Glutamatergic neuron (in vitro differentiated cells): ENCODE results near the gene ING1. TPM values are rescaled to one million over a fixed set of nuclear protein-coding genes. Genes with fewer than 3 reads are reported as not detected.
"Not testable (repeated sequence)": the region's sequence is repeated elsewhere in the genome, so short reads cannot be mapped to it uniquely, and the experiment has no call there.

ENCODE experiments used
- DNase-seq: peaks from one replicate; pipeline ENCODE4 v3.0.0; 2022
- H3K27ac Mint-ChIP-seq: one replicate; pipeline ENCODE4 v1.8.0; 2020; ENCODE audit warnings: mild to moderate bottlenecking, mixed read lengths, inconsistent platforms; ENCODE audit not compliant: unreplicated experiment
- H3K27me3 Mint-ChIP-seq: one replicate; pipeline ENCODE4 v1.8.0; 2020; ENCODE audit warnings: mild to moderate bottlenecking, moderate library complexity, mixed read lengths, inconsistent platforms; ENCODE audit not compliant: unreplicated experiment
- H3K36me3 Mint-ChIP-seq: one replicate; pipeline ENCODE4 v1.8.0; 2020; ENCODE audit warnings: mild to moderate bottlenecking, mixed read lengths, inconsistent platforms; ENCODE audit not compliant: unreplicated experiment
- H3K4me1 Mint-ChIP-seq: one replicate; pipeline ENCODE4 v1.8.0; 2020; ENCODE audit warnings: mild to moderate bottlenecking, low read depth, mixed read lengths, inconsistent platforms; ENCODE audit not compliant: unreplicated experiment
- H3K4me3 Mint-ChIP-seq: one replicate; pipeline ENCODE4 v1.8.0; 2020; ENCODE audit warnings: mild to moderate bottlenecking, mixed read lengths, inconsistent platforms; ENCODE audit not compliant: unreplicated experiment
- H3K9me3 Mint-ChIP-seq: one replicate; pipeline ENCODE4 v1.8.0; 2020; ENCODE audit warnings: mild to moderate bottlenecking, moderate library complexity, mixed read lengths, inconsistent platforms; ENCODE audit not compliant: unreplicated experiment
- CTCF ChIP-seq: fragments of 200-600 bp; sonication (generic); IDR thresholded peaks from one replicate; pipeline ENCODE4 v1.5.0; 2021; ENCODE audit not compliant: partially characterized antibody, unreplicated experiment
- total RNA-seq: library from RNA; stranded (reverse); fragmentation: NEBNext Ultra II Directional; extraction: Animal tissue kit (Norgen Biotek cat#: 25700); gene quantifications from one replicate; pipeline ENCODE4 v1.2.1, GENCODE V29; 2021; ENCODE audit not compliant: unreplicated experiment

Gene ING1
- total RNA-seq, 1 donor from 2014 or later = 19.1 TPM

- H3K4me1 Mint-ChIP-seq = no peaks in the 10 kb centered on the region
- H3K27ac Mint-ChIP-seq = no peak overlapping the region
- TF ChIP-seq CTCF = no peak
- H3K27me3 Mint-ChIP-seq = no peaks in the 10 kb centered on the region
- H3K9me3 Mint-ChIP-seq = no peaks in the 10 kb centered on the region
- no peaks in the 10 kb centered on the region for H3K36me3 Mint-ChIP-seq
- no peak for DNase-seq
- H3K4me3 Mint-ChIP-seq = no peak overlapping the region
Measured at GRCh38 chr13:110690516-110690915, 23.0 kb upstream of the ING1 start.

- H3K27ac Mint-ChIP-seq, H3K27me3 Mint-ChIP-seq, H3K36me3 Mint-ChIP-seq, H3K9me3 Mint-ChIP-seq, H3K4me3 Mint-ChIP-seq, DNase-seq, H3K4me1 Mint-ChIP-seq: not testable (repeated sequence)
Measured at GRCh38 chr13:110695774-110696173, 17.7 kb upstream of the ING1 start.

GRCh38 chr13:110696776-110697175 is 16.7 kb upstream of the ING1 start:
- Mint-ChIP-seq H3K27me3 (peaks cover 2% of the 10 kb centered on the region), H3K27ac (no peak overlapping the region), H3K9me3 (peaks cover 2% of the 10 kb centered on the region), H3K4me1 (peaks cover 2% of the 10 kb centered on the region), H3K36me3 (no peaks in the 10 kb centered on the region), H3K4me3 (no peak overlapping the region)
- DNase-seq = no peak
- TF ChIP-seq CTCF = no peak

- no peak for DNase-seq
- H3K9me3 Mint-ChIP-seq = peaks cover 2% of the 10 kb centered on the region
- no peak overlapping the region for H3K4me3 Mint-ChIP-seq
- peaks cover 2% of the 10 kb centered on the region for H3K27me3 Mint-ChIP-seq
- H3K4me1 Mint-ChIP-seq = peaks cover 7% of the 10 kb centered on the region
- TF ChIP-seq CTCF = no peak
- H3K36me3 Mint-ChIP-seq = no peaks in the 10 kb centered on the region
- H3K27ac Mint-ChIP-seq = no peak overlapping the region
Measured at GRCh38 chr13:110697842-110698241, 15.7 kb upstream of the ING1 start.

GRCh38 chr13:110698689-110699088 is 14.8 kb upstream of the ING1 start:
- peaks cover 12% of the 10 kb centered on the region for H3K4me1 Mint-ChIP-seq
- H3K27me3 Mint-ChIP-seq = peaks cover 2% of the 10 kb centered on the region
- no peak for DNase-seq
- no peak for TF ChIP-seq CTCF
- H3K4me3 Mint-ChIP-seq = no peak overlapping the region
- peaks cover 2% of the 10 kb centered on the region for H3K9me3 Mint-ChIP-seq
- no peaks in the 10 kb centered on the region for H3K36me3 Mint-ChIP-seq
- H3K27ac Mint-ChIP-seq = no peak overlapping the region
